IPS-NIHi7 (cell line): Measurements from ENCODE around the gene LCN15.

Source experiments
- DNase-seq: peaks from one replicate; pipeline ENCODE4 v3.0.0; 2012; ENCODE audit warnings: mixed read lengths; ENCODE audit errors: extremely low spot score

Gene LCN15

GRCh38 chr9:136740971-136741882, 23.1 kb downstream of the LCN15 start:
- no peak for DNase-seq

GRCh38 chr9:136740491-136740890, 23.8 kb downstream of the LCN15 start:
- DNase-seq, result no peak

DNA sequence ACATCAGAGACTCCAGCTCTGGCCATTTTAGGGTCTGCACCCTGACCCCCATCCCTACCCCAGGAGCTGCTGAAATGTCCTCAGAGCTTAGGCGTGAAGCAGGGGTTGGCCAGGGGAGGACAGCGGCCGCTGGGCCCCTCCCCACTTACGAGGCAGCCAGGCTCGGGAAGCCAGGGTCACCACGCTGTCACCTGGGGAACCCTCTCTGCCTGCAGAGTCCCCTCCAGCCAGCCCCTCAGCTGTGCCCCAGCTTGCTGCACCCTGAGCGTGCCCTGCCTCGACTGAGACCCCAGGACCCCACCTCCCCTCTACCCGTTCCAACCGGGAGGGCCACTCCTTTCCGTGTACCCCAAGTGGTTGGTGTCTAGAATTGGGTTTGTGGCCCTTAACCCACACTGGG, 24.2 kb downstream of the LCN15 start:
- no peak for DNase-seq

DNA sequence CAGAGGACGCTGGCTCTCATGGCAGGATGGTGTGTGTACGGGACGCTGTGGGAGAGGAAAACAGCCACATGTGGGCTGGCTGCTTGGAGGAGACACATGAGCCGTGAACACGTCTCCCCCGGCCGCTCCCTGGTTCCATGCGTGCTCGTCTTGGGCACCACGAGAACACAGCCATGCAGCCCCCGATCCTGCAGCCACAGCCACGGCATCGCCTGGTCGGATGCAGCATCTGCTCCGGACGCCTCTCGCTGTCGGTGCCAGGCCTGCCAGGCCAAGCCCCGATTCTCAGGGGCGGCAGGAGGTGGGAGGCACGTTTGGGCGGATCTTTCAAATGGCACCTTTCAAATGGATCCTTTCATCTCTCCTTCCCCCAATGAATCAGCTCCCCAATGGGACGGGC, 24.8 kb downstream of the LCN15 start:
- DNase-seq, result no peak

- DNase-seq, result no peak
These were observed 25.4 kb downstream of the LCN15 start for GRCh38 chr9:136738960-136739359.

- no peak for DNase-seq
These were observed 28.4 kb downstream of the LCN15 start for GRCh38 chr9:136735812-136736480.

DNA sequence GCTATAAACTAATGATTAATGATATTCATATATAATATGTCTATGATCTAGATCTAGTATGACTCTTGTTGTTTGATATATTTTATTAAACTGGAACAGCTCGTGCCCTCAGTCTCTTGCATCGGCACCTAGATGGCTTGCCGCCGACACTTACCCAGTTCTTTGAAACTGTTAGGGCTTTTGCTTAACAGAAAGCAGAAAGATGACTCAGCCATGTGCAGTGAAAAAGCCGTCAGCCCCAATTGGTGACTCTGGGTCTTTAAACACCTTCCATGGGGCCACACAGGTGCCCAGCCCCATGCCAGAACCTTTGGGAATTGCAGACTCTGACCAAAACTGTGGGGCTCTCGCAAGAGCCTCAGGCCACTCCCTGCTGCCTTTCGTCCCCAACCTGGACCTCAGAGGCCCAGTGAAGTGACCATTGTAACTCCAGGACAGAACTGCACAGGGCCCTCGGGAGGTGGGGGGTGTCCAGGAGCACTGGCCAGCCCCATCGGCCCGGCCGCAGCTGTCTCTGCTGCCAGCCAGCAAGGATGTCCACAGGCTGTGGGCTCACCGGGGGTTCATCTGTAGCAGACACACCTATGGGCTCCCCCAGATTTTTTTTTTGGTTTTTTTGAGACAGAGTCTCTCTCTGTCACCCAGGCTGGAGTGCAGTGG, 29.4 kb downstream of the LCN15 start:
- DNase-seq, result no peak

- no peak for DNase-seq
These were observed 30.7 kb downstream of the LCN15 start for GRCh38 chr9:136733611-136734010.

- no peak for DNase-seq
These were observed 31.7 kb downstream of the LCN15 start for GRCh38 chr9:136732444-136733178.

DNA sequence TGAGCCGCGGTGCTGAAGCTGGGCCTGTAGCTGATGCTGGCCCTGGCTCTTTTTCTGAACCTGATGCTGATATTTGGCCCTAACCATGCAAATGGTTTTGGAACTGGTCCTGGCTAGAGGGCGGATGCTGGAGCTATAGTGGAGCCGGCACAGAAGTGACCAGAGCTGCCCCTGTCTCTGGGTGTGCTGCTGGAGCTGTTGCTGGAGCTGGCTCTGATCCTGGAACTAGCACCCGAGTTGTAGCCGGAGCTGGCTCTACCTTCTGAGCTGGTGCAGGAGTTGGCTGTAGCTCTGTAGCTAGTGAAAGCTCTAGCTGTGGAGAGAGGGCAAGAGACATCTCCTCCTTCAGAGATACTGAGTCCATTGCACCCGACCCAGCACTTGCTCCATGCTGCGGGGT, 34.4 kb downstream of the LCN15 start:
- DNase-seq, result no peak

DNA sequence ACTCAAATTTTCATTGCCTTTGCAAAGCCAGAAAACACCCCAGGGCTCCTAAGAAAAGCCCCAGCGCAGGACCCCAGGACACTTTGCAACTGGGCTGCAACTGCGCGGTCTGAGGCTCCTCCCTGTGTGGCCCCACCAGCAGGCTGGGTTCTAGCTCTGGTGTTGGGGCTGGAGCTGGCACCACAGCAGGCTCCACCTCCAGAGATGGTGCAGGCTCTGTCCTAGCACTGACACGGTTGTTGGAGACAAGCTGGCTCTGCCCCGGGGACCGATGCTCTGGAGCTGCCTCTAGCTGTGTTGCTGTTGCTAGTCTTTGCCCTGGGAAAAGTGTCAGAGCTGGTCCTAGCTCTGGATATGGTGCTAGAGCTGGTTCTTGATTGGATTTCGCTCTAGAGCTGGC, 35.2 kb downstream of the LCN15 start:
- no peak for DNase-seq

GRCh38 chr9:136728548-136729123, 35.7 kb downstream of the LCN15 start:
- DNase-seq, result peak; percentile 68

DNA sequence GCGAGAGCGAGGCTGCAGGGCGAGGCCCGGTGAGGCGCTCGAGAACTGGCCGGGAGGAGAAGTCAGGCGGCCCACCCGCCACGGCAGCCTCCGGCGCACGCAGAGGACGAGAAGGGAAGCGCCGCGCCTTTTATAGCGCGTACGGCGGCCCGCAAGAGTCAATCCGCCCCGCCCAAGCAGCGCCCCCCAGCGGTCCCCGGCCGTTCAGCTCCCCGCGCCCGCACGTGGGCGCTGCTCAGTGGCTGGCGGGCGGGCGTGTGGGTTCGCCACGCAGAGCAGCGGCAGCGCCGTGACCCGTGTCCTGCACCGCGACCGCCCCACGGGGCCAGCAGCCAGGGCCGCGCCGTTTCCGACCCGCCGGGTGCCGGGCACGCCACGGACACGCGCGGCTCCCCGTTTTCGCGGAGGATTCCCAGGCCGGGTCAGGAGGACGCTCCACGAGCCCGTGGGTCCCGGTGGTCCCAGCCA, 36.2 kb downstream of the LCN15 start:
- DNase-seq, result peak; percentile 89

- DNase-seq, result no peak
These were observed 37.6 kb downstream of the LCN15 start for GRCh38 chr9:136726631-136727191.

- no peak for DNase-seq
These were observed 38.2 kb downstream of the LCN15 start for GRCh38 chr9:136726118-136726517.

DNA sequence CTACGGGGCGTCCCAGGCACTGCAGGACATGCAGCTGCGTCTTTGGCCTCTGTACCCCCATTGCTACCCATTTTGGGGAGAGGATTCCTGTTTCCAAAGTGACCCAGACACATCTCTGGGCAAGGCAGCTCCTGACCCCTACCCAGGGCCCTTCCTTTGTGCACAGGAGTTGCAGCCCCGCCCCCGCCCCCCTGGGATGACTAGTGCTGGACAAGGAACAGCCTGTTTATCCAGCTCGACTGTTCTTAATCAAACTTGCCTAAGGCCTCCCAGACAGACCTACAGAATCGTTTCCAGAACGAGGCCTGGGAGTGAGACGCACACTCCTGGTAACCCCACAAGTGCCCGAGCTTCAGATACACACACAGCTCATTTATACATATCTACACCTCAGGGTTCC, 38.7 kb downstream of the LCN15 start:
- DNase-seq, result no peak

DNA sequence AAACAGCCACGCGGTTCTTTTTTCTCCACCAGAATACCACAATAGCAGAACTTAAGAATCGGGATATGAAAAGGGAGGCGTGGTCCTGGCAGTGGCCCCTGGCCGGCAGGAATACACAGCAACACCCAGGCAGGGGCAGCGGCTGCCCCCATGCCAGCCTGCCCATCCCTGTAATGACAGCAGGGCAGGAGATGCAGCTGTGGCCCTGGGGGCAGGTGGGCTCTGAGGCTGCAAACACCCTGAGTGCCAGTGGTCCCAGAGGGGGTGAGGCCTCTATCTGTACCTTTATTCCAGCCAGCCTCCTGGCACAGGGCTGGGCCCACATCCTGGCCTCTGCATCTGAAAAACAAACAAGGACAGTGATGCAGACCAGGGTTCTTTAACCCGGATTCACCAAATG, 39.5 kb downstream of the LCN15 start:
- no peak for DNase-seq

DNA sequence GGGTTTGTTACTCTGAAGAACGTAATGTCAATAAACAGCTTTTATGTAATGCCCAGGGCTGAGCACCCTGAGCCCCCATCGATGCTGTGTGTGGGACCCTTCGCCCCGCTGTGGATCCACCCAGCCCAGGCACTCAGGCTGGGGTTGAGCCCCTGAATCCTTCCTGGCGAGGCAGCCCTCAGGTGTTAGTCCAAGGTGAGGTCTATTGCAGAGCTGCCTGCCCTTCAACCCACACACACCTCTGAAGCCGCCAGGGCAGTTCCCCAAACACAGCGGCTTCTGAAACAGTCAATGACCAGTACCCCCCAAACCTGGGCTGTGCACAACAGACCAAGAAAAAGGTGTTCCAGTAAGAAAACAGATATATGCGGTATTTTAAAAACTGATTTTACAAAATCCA, 40.3 kb downstream of the LCN15 start:
- DNase-seq, result no peak

GRCh38 chr9:136723362-136723976, 40.8 kb downstream of the LCN15 start:
- DNase-seq, result no peak

DNA sequence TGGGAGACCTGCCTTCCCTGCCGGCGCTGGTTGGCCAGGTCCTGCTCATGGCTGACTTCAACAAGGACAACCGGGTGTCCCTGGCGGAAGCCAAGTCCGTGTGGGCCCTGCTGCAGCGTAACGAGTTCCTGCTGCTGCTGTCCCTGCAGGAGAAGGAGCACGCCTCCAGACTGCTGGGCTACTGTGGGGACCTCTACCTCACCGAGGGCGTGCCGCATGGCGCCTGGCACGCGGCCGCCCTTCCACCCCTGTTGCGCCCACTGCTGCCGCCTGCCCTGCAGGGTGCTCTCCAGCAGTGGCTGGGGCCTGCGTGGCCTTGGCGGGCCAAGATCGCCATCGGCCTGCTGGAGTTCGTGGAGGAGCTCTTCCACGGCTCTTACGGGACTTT, 41.4 kb downstream of the LCN15 start:
- no peak for DNase-seq
